ENCODE data around the gene FKBP8. TPM values are rescaled to one million over a fixed set of nuclear protein-coding genes. Genes with fewer than 3 reads are reported as not detected.
"Not testable (repeated sequence)": the region's sequence is repeated elsewhere in the genome, so short reads cannot be mapped to it uniquely, and the experiment has no call there.

The FKBP8 gene
- total RNA-seq, 2 experiments from 2014 or later: 263 TPM

DNA sequence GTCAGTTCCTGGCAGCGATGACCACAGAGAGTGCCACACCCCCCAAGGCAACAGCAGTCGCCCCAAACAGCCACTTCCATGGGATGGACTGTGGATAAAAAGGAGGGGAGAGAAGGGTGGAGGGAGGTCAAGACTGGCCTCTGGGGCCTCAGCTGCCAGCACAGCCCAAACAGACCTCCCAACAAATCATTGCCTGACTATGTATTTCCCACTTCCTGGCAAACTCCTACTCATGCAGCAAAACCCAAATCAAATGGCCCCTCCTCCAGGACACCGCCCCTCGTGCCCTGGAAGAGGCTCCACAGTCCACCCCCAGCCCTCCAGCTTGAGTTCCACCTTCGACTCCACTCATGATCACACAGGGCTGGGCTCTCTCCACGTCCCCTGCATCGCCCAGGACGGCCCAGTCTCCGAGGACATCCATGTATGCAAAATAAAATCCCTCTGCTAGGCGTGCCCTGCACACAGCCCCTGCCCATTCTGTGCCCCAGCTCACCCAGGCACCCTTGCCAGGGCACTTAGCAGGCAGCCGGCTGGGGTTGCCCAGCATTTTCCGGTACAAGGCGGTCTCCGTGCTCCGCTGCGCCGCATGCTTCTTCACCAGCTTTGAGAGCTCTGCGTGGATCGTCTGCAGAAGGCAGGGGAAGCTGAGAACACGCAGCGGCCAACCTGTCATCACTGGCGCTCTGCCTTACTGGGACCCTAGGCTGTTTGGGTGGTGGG, 11.0 kb downstream of the FKBP8 start:
- no peak overlapping the region for H3K27ac Mint-ChIP-seq
- H3K36me3 Mint-ChIP-seq (ENCODE audit: low read depth): peaks cover 24% of the 10 kb centered on the region
- H3K4me1 Mint-ChIP-seq: no peaks in the 10 kb centered on the region
- CTCF ChIA-PET: no interaction called here
- H3K4me3 Mint-ChIP-seq: no peak overlapping the region
- POLR2A ChIA-PET: interaction anchor here (1.4 to 3.3 kb wide), 2 partner anchors 9 to 12 kb away, joined by 4 to 11 read pairs; partner anchors contain the start of gene FKBP8
- H3K27me3 Mint-ChIP-seq: no peaks in the 10 kb centered on the region
- no peaks in the 10 kb centered on the region for H3K9me3 Mint-ChIP-seq
- DNase-seq: no peak

DNA sequence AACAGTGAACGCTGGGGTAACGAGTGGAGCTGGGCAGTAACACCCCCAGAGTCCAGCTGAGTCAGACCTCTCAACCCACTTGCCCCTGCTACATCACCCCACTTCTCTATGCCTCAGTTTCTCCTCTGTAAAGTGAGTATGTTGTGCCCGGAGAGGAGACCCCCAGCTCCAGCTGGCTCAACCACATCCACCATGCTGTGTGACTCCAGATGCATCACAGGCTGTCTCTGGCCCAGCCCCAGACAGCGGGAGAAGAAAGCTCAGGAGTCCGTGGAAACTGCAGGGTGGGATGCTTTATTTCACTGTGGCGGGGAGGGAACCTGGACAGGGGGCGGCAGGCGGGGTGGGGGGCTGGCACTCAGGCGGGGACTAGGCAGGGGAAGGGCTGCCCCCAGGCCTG, 11.9 kb downstream of the FKBP8 start:
- CTCF ChIA-PET: no interaction called here

GRCh38 chr19:18529782-18530181, 13.6 kb downstream of the FKBP8 start:
- no peak for DNase-seq
- Mint-ChIP-seq H3K36me3 (ENCODE audit: low read depth) (peaks cover 16% of the 10 kb centered on the region), H3K4me3 (no peak overlapping the region), H3K4me1 (no peaks in the 10 kb centered on the region), H3K27me3 (no peaks in the 10 kb centered on the region), H3K27ac (no peak overlapping the region), H3K9me3 (no peaks in the 10 kb centered on the region)
- CTCF ChIA-PET: no interaction called here
- POLR2A ChIA-PET: interaction anchor here (1.6 kb wide), 1 partner anchor 23 kb away, joined by 5 read pairs; no protein-coding TSS in a partner anchor

More for the DNA sequence above, 11.9 kb downstream of the FKBP8 start:
- Mint-ChIP-seq H3K9me3 (no peaks in the 10 kb centered on the region), H3K27ac (no peak overlapping the region), H3K36me3 (ENCODE audit: low read depth) (peaks cover 19% of the 10 kb centered on the region), H3K27me3 (no peaks in the 10 kb centered on the region), H3K4me3 (no peak overlapping the region), H3K4me1 (no peaks in the 10 kb centered on the region)
- no peak for DNase-seq
- POLR2A ChIA-PET: interaction anchor here (1.4 to 3.3 kb wide), 2 partner anchors 10 to 13 kb away, joined by 4 to 11 read pairs; partner anchors contain the start of gene FKBP8

- Mint-ChIP-seq H3K4me1 (peaks cover 5% of the 10 kb centered on the region), H3K9me3 (no peaks in the 10 kb centered on the region), H3K4me3 (no peak overlapping the region), H3K27me3 (no peaks in the 10 kb centered on the region), H3K36me3 (ENCODE audit: low read depth) (peaks cover 2% of the 10 kb centered on the region), H3K27ac (no peak overlapping the region)
- DNase-seq: no peak
- ChIA-PET CTCF (no interaction called here), POLR2A (interaction anchor here (1.6 kb wide), 1 partner anchor 32 kb away, joined by 5 read pairs; no protein-coding TSS in a partner anchor)
Measured at GRCh38 chr19:18526316-18526715, 17.1 kb downstream of the FKBP8 start.

- ChIA-PET CTCF (interaction anchor here (0.8 to 5.8 kb wide), 3 partner anchors 21 to 65 kb away, joined by 3 to 53 read pairs (median 3); partner anchors contain the start of genes REX1BD and UBA52), POLR2A (interaction anchor here (4.4 to 7.2 kb wide), 3 partner anchors 21 to 64 kb away, joined by 21 to 51 read pairs (median 47); partner anchors contain the start of genes FKBP8, KXD1 and REX1BD)
- H3K9me3 Mint-ChIP-seq: no peaks in the 10 kb centered on the region
- no peak overlapping the region for H3K4me3 Mint-ChIP-seq
- no peak for DNase-seq
- peaks cover 14% of the 10 kb centered on the region for H3K4me1 Mint-ChIP-seq
- no peak overlapping the region for H3K27ac Mint-ChIP-seq
- no peaks in the 10 kb centered on the region for H3K27me3 Mint-ChIP-seq
- H3K36me3 Mint-ChIP-seq (ENCODE audit: low read depth): peaks cover 8% of the 10 kb centered on the region
Measured at GRCh38 chr19:18523841-18524240, 19.5 kb downstream of the FKBP8 start.

DNA sequence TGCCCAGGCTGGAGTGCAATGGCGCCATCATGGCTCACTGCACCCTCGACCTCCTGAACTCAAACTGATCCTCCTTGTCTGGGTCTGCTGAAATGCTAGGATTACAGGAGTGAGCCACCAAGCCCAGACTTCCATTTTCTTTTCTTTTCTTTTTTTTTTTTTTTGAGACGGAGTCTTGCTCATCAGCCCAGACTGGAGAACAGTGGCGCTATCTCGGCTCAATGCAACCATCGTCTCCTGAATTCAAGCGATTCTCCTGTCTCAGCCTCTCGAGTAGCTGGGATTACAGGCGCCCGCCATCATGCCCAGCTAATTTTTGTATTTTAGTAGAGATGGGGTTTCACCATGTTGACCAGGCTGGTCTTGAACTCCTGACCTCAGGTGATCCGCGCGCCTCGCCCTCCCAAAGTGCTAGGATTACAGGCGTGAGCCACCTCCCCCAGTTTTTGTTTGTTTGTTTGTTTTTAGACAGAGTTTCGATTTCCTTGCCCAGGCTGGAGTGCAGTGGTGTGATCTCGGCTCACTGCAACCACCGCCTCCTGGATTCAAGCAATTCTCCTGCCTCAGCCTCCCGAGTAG, 20.4 kb downstream of the FKBP8 start:
- ChIA-PET CTCF (interaction anchor here (0.7 to 6.4 kb wide), 8 partner anchors 16 to 66 kb away, joined by 3 to 53 read pairs (median 20); partner anchors contain the start of genes REX1BD and UBA52), POLR2A (interaction anchor here (0.9 to 7.2 kb wide), 8 partner anchors 15 to 242 kb away, joined by 3 to 58 read pairs (median 32); partner anchors contain the start of genes FKBP8, JUND, KXD1 and REX1BD)
- H3K4me3 Mint-ChIP-seq: peak overlapping the region; percentile 89
- H3K27ac Mint-ChIP-seq: peak overlapping the region; percentile 87
- not testable (repeated sequence) for H3K9me3 Mint-ChIP-seq; DNase-seq; H3K27me3 Mint-ChIP-seq; H3K36me3 Mint-ChIP-seq (ENCODE audit: low read depth)
- peaks cover 17% of the 10 kb centered on the region for H3K4me1 Mint-ChIP-seq

- peak; percentile 100 for DNase-seq
- ChIA-PET POLR2A (interaction anchor here (0.9 to 7.2 kb wide), 12 partner anchors 15 to 241 kb away, joined by 3 to 58 read pairs (median 17); partner anchors contain the start of genes FKBP8, JUND, KXD1 and REX1BD), CTCF (interaction anchor here (0.6 to 6.4 kb wide), 16 partner anchors 11 to 325 kb away, joined by 3 to 53 read pairs (median 17); partner anchors contain the start of genes KXD1, REX1BD and UBA52)
- peaks cover 8% of the 10 kb centered on the region for H3K36me3 Mint-ChIP-seq (ENCODE audit: low read depth)
- no peaks in the 10 kb centered on the region for H3K27me3 Mint-ChIP-seq
- H3K4me1 Mint-ChIP-seq: peaks cover 18% of the 10 kb centered on the region
- H3K9me3 Mint-ChIP-seq: no peaks in the 10 kb centered on the region
- peak overlapping the region; percentile 87 for H3K27ac Mint-ChIP-seq
- H3K4me3 Mint-ChIP-seq: peak overlapping the region; percentile 89
Measured at GRCh38 chr19:18522124-18522861, 21.1 kb downstream of the FKBP8 start.

DNA sequence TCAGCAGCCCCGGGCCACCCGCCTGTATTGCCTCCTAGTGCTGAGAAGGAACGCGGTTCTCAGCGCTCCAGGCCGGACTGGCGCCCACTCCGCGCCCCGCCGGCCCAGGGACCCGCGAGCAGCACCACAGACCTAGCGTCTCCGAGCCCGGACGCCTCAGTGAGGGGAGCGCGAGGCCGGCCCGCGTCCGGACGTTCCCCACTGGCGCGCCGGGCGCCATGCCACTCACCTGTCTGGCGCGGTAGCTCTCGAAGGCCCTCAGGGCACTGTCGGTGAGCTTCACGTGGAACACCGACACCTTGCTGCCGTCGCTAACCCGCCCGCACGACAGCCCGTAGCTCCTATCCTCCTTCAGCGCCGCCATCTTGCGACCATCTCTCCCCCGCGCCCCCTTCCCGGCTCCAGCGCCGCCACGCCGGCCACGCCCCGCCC, 21.7 kb downstream of the FKBP8 start, which contains the start of gene ELL:
ELL (minus strand) TSS at position 379 of the 432 bp plus-strand sequence; CDS start at position 364, 15 bp downstream.
- H3K9me3 Mint-ChIP-seq: no peaks in the 10 kb centered on the region
- POLR2A ChIA-PET: interaction anchor here (0.5 to 7.2 kb wide), 19 partner anchors 15 to 325 kb away, joined by 3 to 58 read pairs (median 4); partner anchors contain the start of genes FKBP8, JUND, KXD1 and REX1BD
- peaks cover 8% of the 10 kb centered on the region for H3K36me3 Mint-ChIP-seq (ENCODE audit: low read depth)
- peak within 1 kb of the TSS; percentile 93 for H3K4me3 Mint-ChIP-seq
- CTCF ChIA-PET: interaction anchor here (0.6 to 6.4 kb wide), 15 partner anchors 11 to 326 kb away, joined by 3 to 53 read pairs (median 19); partner anchors contain the start of genes KXD1, REX1BD and UBA52
- H3K27ac Mint-ChIP-seq: peak within 1 kb of the TSS; percentile 87
- H3K27me3 Mint-ChIP-seq: no peaks in the 10 kb centered on the region
- no peak for DNase-seq
- H3K4me1 Mint-ChIP-seq: peaks cover 21% of the 10 kb centered on the region

- DNase-seq: peak; percentile 32
- ChIA-PET CTCF (interaction anchor here (0.6 to 6.4 kb wide), 26 partner anchors 10 to 329 kb away, joined by 3 to 53 read pairs (median 8); partner anchors contain the start of genes KXD1, REX1BD, SSBP4 and UBA52), POLR2A (interaction anchor here (0.5 to 7.2 kb wide), 24 partner anchors 14 to 326 kb away, joined by 3 to 58 read pairs (median 4); partner anchors contain the start of genes FKBP8, KXD1, REX1BD and SSBP4)
- peaks cover 8% of the 10 kb centered on the region for H3K36me3 Mint-ChIP-seq (ENCODE audit: low read depth)
- peak overlapping the region; percentile 79 for H3K27ac Mint-ChIP-seq
- H3K27me3 Mint-ChIP-seq: no peaks in the 10 kb centered on the region
- peaks cover 26% of the 10 kb centered on the region for H3K4me1 Mint-ChIP-seq
- peak overlapping the region; percentile 93 for H3K4me3 Mint-ChIP-seq
- no peaks in the 10 kb centered on the region for H3K9me3 Mint-ChIP-seq
Measured at GRCh38 chr19:18520848-18521691, 22.3 kb downstream of the FKBP8 start.

- peak; percentile 72 for DNase-seq
- Mint-ChIP-seq H3K27ac (peak overlapping the region; percentile 79), H3K36me3 (ENCODE audit: low read depth) (peaks cover 8% of the 10 kb centered on the region), H3K27me3 (no peaks in the 10 kb centered on the region), H3K9me3 (no peaks in the 10 kb centered on the region), H3K4me1 (peaks cover 33% of the 10 kb centered on the region), H3K4me3 (peak overlapping the region; percentile 93)
- POLR2A ChIA-PET: interaction anchor here (0.9 to 7.2 kb wide), 21 partner anchors 13 to 327 kb away, joined by 3 to 58 read pairs (median 5); partner anchors contain the start of genes FKBP8, KXD1, REX1BD and SSBP4
- CTCF ChIA-PET: interaction anchor here (0.7 to 6.4 kb wide), 33 partner anchors 9 to 330 kb away, joined by 3 to 53 read pairs (median 5); partner anchors contain the start of genes KXD1, REX1BD, SSBP4 and UBA52
Measured at GRCh38 chr19:18519962-18520847, 23.2 kb downstream of the FKBP8 start.

All from activated CD4-positive, alpha-beta memory T cell treated with anti-CD3 and anti-CD28 coated beads, Interleukin-2, amount 10 ng/mL, durations not matched to agents 7 days and 5 days (primary cell).